HepG2 (cell line): ENCODE measurements around the gene TFAM. TPM values are rescaled to one million over a fixed set of nuclear protein-coding genes. Genes with fewer than 3 reads are reported as not detected.
A peak's percentile ranks its signal among the peaks of the same experiment; 100 is the strongest.

ENCODE experiments used
- ERF ChIP-seq: IDR thresholded peaks from 2 replicates; pipeline ENCODE4 v1.6.1; 2018; ENCODE audit warnings: missing biosample characterization, missing genetic modification reagents
- HIVEP1 ChIP-seq: sonication (generic); formaldehyde crosslinking; IDR thresholded peaks from 2 replicates; pipeline ENCODE4 v1.4.0; 2020; ENCODE audit warnings: mild to moderate bottlenecking, missing genetic modification reagents
- HNRNPLL ChIP-seq: fragments of 200-400 bp; formaldehyde crosslinking; IDR thresholded peaks from 2 replicates; pipeline ENCODE4 v1.6.1; 2017; ENCODE audit warnings: mild to moderate bottlenecking, low read depth, low read length; ENCODE audit not compliant: poor library complexity, severe bottlenecking
- NAIF1 ChIP-seq: sonication (generic); formaldehyde crosslinking; IDR thresholded peaks from 2 replicates; pipeline ENCODE4 v1.5.0; 2020; ENCODE audit warnings: mild to moderate bottlenecking, missing genetic modification reagents, borderline replicate concordance
- NKX3-1 ChIP-seq: sonication (generic); formaldehyde crosslinking; IDR thresholded peaks from 2 replicates; pipeline ENCODE4 v1.5.0; 2020; ENCODE audit warnings: missing genetic modification reagents
- RBFOX2 ChIP-seq: fragments of 200-400 bp; formaldehyde crosslinking; IDR thresholded peaks from 2 replicates; pipeline ENCODE4 v1.6.1; 2017; ENCODE audit warnings: low read depth, mild to moderate bottlenecking, low read length
- SMYD3 ChIP-seq: sonication (generic); formaldehyde crosslinking; IDR thresholded peaks from 2 replicates; pipeline ENCODE4 v1.8.1; 2023; ENCODE audit warnings: mild to moderate bottlenecking, missing genetic modification reagents
- SPEN ChIP-seq: sonication (generic); formaldehyde crosslinking; IDR thresholded peaks from 2 replicates; pipeline ENCODE4 v1.5.1; 2020; ENCODE audit warnings: low read depth, mild to moderate bottlenecking, missing genetic modification reagents
- TBX3 ChIP-seq: fragments of 450-650 bp; IDR thresholded peaks from 2 replicates; pipeline ENCODE4 v1.6.1; 2017; ENCODE audit warnings: antibody characterized with exemption, mild to moderate bottlenecking, inconsistent platforms, borderline replicate concordance
- YEATS4 ChIP-seq: sonication (generic); formaldehyde crosslinking; IDR thresholded peaks from 2 replicates; pipeline ENCODE4 v1.4.0; 2020; ENCODE audit warnings: missing genetic modification reagents, borderline replicate concordance
- ZNF432 ChIP-seq: sonication (generic); formaldehyde crosslinking; IDR thresholded peaks from 2 replicates; pipeline ENCODE4 v1.5.0; 2020; ENCODE audit warnings: missing genetic modification reagents, mild to moderate bottlenecking, borderline replicate concordance
- ZNF616 ChIP-seq: sonication (generic); formaldehyde crosslinking; IDR thresholded peaks from 2 replicates; pipeline ENCODE4 v1.5.0; 2020; ENCODE audit warnings: low read depth, mild to moderate bottlenecking, missing genetic modification reagents
- ZNF670 ChIP-seq: sonication (generic); formaldehyde crosslinking; IDR thresholded peaks from 2 replicates; pipeline ENCODE4 v1.8.0; 2022; ENCODE audit warnings: mild to moderate bottlenecking, missing genetic modification reagents, borderline replicate concordance
- polyA plus RNA-seq, 8 experiments: library from polyadenylated mRNA; depleted of rRNA in 3 of 8; stranded (reverse) in 7 of 8; unstranded in 1 of 8; fragments of >200 nt; fragmentation: Illumina TruSeq in 4 of 8; extraction: Trizol in 4 of 8; gene quantifications; 2 replicates each; pipeline versions ENCODE4 v1.2.1 to v1.2.3, GENCODE V29; 2011 to 2016; ENCODE audit warnings: low read depth in 4 of 8, missing spikeins in 1 of 8, mixed read lengths in 1 of 8; ENCODE audit not compliant: insufficient read depth in 1 of 8
- total RNA-seq, 5 experiments: library from RNA; depleted of rRNA; stranded (reverse); fragments of >200 nt; fragmentation: Illumina TruSeq; extraction: Trizol; gene quantifications; 2 replicates each; pipeline ENCODE4 v1.2.3, GENCODE V29; 2016; ENCODE audit warnings: low read depth in 1 of 5
- TF ChIP-seq, protein P1 (sequence below): sonication (generic); formaldehyde crosslinking; IDR thresholded peaks from 2 replicates; pipeline ENCODE4 v1.5.0; 2020; ENCODE audit warnings: mild to moderate bottlenecking, missing genetic modification reagents
- TF ChIP-seq, protein P2 (sequence below): sonication (generic); formaldehyde crosslinking; IDR thresholded peaks from 2 replicates; pipeline ENCODE4 v1.4.0; 2020; ENCODE audit warnings: missing genetic modification reagents
- TF ChIP-seq, protein P3 (sequence below): sonication (generic); formaldehyde crosslinking; IDR thresholded peaks from 2 replicates; pipeline ENCODE4 v1.4.0; 2020; ENCODE audit warnings: missing genetic modification reagents
- TF ChIP-seq, protein P4 (sequence below): sonication (generic); formaldehyde crosslinking; IDR thresholded peaks from 2 replicates; pipeline ENCODE4 v1.8.0; 2022; ENCODE audit warnings: missing genetic modification reagents, mild to moderate bottlenecking, borderline replicate concordance

TFAM gene
- total and polyA plus RNA-seq, 2 of the 13 experiments (the other 11 are each of a cell fraction or from before 2014, with no cell fraction given): 18.4 to 125 TPM

DNA sequence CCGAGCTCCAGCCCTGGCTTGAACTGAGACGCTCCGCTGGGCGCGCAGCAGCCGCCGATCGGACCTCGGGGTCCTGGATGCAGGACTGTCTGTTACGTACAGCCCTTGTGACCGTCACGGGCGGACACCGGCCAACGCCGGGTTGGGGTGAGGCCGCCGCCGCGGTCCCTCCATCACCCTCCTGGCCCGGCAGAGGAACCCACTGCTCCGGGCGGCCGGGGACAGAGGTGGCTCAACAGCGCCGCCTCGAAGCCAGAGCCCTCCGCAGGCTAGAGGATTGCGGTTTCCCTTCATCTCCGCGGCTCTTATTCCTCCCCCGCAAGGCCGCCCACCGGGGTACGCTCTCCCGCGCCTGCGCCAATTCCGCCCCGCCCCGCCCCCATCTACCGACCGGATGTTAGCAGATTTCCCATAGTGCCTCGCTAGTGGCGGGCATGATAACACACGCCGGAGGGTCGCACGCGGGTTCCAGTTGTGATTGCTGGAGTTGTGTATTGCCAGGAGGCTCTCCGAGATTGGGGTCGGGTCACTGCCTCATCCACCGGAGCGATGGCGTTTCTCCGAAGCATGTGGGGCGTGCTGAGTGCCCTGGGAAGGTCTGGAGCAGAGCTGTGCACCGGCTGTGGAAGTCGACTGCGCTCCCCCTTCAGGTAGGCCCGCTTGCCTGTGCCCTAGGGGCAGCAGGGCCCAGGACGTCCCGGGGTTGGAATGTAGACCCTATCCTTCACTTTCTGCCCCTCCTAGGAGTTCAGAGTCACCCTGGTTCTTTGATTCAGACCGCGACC lies at the start of gene TFAM (continued):
- TF ChIP-seq NAIF1: peak; percentile 58
- TF ChIP-seq, protein P1, sequence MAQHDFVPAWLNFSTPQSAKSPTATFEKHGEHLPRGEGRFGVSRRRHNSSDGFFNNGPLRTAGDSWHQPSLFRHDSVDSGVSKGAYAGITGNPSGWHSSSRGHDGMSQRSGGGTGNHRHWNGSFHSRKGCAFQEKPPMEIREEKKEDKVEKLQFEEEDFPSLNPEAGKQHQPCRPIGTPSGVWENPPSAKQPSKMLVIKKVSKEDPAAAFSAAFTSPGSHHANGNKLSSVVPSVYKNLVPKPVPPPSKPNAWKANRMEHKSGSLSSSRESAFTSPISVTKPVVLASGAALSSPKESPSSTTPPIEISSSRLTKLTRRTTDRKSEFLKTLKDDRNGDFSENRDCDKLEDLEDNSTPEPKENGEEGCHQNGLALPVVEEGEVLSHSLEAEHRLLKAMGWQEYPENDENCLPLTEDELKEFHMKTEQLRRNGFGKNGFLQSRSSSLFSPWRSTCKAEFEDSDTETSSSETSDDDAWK (CRISPR knock-in tag): no peak
- TF ChIP-seq ZNF616: no peak
- TF ChIP-seq ERF (CRISPR knock-in tag): peak; percentile 76
- TF ChIP-seq, protein P2, sequence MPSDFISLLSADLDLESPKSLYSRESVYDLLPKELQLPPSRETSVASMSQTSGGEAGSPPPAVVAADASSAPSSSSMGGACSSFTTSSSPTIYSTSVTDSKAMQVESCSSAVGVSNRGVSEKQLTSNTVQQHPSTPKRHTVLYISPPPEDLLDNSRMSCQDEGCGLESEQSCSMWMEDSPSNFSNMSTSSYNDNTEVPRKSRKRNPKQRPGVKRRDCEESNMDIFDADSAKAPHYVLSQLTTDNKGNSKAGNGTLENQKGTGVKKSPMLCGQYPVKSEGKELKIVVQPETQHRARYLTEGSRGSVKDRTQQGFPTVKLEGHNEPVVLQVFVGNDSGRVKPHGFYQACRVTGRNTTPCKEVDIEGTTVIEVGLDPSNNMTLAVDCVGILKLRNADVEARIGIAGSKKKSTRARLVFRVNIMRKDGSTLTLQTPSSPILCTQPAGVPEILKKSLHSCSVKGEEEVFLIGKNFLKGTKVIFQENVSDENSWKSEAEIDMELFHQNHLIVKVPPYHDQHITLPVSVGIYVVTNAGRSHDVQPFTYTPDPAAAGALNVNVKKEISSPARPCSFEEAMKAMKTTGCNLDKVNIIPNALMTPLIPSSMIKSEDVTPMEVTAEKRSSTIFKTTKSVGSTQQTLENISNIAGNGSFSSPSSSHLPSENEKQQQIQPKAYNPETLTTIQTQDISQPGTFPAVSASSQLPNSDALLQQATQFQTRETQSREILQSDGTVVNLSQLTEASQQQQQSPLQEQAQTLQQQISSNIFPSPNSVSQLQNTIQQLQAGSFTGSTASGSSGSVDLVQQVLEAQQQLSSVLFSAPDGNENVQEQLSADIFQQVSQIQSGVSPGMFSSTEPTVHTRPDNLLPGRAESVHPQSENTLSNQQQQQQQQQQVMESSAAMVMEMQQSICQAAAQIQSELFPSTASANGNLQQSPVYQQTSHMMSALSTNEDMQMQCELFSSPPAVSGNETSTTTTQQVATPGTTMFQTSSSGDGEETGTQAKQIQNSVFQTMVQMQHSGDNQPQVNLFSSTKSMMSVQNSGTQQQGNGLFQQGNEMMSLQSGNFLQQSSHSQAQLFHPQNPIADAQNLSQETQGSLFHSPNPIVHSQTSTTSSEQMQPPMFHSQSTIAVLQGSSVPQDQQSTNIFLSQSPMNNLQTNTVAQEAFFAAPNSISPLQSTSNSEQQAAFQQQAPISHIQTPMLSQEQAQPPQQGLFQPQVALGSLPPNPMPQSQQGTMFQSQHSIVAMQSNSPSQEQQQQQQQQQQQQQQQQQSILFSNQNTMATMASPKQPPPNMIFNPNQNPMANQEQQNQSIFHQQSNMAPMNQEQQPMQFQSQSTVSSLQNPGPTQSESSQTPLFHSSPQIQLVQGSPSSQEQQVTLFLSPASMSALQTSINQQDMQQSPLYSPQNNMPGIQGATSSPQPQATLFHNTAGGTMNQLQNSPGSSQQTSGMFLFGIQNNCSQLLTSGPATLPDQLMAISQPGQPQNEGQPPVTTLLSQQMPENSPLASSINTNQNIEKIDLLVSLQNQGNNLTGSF (CRISPR knock-in tag): peak; percentile 85; the same call in 1 of the 2 replicates
- TF ChIP-seq SPEN (CRISPR knock-in tag): peak; percentile 90
- TF ChIP-seq, protein P3, sequence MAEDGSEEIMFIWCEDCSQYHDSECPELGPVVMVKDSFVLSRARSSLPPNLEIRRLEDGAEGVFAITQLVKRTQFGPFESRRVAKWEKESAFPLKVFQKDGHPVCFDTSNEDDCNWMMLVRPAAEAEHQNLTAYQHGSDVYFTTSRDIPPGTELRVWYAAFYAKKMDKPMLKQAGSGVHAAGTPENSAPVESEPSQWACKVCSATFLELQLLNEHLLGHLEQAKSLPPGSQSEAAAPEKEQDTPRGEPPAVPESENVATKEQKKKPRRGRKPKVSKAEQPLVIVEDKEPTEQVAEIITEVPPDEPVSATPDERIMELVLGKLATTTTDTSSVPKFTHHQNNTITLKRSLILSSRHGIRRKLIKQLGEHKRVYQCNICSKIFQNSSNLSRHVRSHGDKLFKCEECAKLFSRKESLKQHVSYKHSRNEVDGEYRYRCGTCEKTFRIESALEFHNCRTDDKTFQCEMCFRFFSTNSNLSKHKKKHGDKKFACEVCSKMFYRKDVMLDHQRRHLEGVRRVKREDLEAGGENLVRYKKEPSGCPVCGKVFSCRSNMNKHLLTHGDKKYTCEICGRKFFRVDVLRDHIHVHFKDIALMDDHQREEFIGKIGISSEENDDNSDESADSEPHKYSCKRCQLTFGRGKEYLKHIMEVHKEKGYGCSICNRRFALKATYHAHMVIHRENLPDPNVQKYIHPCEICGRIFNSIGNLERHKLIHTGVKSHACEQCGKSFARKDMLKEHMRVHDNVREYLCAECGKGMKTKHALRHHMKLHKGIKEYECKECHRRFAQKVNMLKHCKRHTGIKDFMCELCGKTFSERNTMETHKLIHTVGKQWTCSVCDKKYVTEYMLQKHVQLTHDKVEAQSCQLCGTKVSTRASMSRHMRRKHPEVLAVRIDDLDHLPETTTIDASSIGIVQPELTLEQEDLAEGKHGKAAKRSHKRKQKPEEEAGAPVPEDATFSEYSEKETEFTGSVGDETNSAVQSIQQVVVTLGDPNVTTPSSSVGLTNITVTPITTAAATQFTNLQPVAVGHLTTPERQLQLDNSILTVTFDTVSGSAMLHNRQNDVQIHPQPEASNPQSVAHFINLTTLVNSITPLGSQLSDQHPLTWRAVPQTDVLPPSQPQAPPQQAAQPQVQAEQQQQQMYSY (CRISPR knock-in tag): 0 out of 2 replicates have a peak, but pooled peaks have one; percentile 50
- TF ChIP-seq RBFOX2: peak; percentile 88
- peak; percentile 25; the same call in 1 of the 2 replicates for TF ChIP-seq NKX3-1 (CRISPR knock-in tag)
- TF ChIP-seq HIVEP1 (CRISPR knock-in tag): no peak
- TF ChIP-seq YEATS4 (CRISPR knock-in tag): peak; percentile 94
- no peak for TF ChIP-seq ZNF432 (CRISPR knock-in tag)
- peak; percentile 74; the same call in 1 of the 2 replicates for TF ChIP-seq SMYD3 (CRISPR knock-in tag)
- peak; percentile 91 for TF ChIP-seq ZNF670 (CRISPR knock-in tag)
- TF ChIP-seq TBX3: no peak
- TF ChIP-seq, protein P4, sequence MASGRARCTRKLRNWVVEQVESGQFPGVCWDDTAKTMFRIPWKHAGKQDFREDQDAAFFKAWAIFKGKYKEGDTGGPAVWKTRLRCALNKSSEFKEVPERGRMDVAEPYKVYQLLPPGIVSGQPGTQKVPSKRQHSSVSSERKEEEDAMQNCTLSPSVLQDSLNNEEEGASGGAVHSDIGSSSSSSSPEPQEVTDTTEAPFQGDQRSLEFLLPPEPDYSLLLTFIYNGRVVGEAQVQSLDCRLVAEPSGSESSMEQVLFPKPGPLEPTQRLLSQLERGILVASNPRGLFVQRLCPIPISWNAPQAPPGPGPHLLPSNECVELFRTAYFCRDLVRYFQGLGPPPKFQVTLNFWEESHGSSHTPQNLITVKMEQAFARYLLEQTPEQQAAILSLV (CRISPR knock-in tag): peak; percentile 80
- peak; percentile 93 for TF ChIP-seq HNRNPLL
